ENCODE results near the gene MTR.

MTR gene

GRCh38 chr1:236913371-236914037 lies 118.4 kb downstream of the MTR start:
- DNase-seq = no peak

DNA sequence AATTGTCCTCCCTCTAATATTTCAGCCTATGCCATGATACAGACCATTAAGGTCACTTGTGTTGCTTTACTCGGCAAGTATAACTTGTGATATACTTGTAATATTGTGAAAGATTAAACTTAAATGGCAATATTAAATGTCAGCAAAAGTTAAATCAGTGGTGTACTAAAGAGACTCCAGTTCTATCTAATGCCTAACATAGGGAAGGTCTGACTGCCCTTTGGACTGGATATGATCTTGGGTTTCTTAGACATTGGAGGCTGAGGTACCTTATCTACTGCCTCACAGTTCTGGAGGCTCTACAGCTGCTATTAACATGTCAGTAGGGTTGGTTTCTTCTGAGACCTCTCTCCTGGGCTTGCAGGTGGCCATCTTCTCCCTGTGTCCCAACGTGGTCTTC lies 119.3 kb downstream of the MTR start:
- DNase-seq = no peak

GRCh38 chr1:236916131-236916800 lies 121.2 kb downstream of the MTR start:
- DNase-seq = no peak

- DNase-seq = no peak
Observed at GRCh38 chr1:236917448-236917847, 122.4 kb downstream of the MTR start.

- DNase-seq = no peak
Observed at GRCh38 chr1:236920286-236920894, 125.3 kb downstream of the MTR start.

- DNase-seq = no peak
Observed at GRCh38 chr1:236921610-236922009, 126.5 kb downstream of the MTR start.

GRCh38 chr1:236922190-236922589 lies 127.1 kb downstream of the MTR start:
- DNase-seq = no peak

DNA sequence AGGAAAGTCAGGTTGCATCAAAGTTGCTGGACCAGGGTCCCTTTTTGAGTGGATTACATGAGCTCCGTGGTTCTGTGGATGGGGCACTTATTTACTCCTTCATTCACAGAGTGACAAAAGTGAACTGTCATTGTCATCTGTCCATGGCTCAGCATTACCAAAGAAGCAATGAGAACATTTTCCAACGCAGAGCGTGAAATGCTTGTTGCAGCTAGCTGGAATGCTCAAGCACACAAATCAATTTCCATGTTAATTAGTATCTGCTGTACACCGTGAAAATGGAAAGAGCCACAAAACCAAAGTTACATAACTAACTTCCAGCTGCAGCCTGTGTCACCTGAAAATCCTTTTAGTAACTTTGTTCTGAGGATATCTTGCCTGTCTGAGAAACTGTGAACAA lies 130.3 kb downstream of the MTR start:
- no peak for DNase-seq

DNA sequence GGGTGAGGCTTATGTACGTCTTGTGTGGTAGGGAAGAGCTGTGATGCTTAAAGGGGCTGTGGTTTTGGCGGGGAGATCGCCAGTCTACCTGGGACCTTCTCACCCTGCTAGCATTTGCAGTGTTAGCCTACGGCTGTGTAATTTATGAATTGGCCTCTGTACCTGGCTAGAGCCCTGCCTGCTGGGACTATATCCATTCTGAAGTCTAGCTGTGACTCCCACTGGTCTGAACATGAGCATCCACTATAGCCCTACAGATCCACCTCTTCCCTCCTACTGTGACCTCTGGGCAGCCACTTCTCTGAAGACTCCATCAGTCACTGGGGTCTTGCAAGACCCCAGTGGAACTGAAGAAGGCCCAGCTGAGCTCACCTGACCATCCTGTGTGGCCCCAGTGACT lies 135.4 kb downstream of the MTR start:
- DNase-seq = no peak

- DNase-seq = no peak
Observed at GRCh38 chr1:236938760-236939159, 143.7 kb downstream of the MTR start.

GRCh38 chr1:236942431-236942830 lies 147.3 kb downstream of the MTR start:
- no peak for DNase-seq

DNA sequence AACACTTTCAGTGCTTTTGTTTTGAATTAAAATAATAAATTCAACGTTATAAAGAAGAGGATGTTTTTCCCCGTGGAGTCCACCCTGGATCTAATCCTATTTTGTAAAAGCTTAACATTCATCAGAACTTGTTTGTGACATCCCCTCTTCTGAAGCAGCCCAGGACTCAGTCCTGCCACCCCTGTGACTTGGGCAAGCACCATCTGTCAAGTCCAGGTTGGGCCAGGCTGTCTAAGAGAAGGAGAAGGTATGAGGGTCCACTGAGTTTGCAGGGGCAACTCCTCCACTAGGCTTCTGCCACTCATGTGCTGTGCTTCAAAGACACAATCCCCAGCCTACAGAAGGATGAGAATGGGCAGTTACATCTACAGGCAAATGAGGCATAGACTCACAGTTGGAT lies 149.5 kb downstream of the MTR start:
- DNase-seq = no peak

GRCh38 chr1:236945002-236945401 lies 149.9 kb downstream of the MTR start:
- DNase-seq = no peak

- DNase-seq = no peak
Observed at GRCh38 chr1:236947794-236948193, 152.7 kb downstream of the MTR start.

- no peak for DNase-seq
Observed at GRCh38 chr1:236948381-236948780, 153.3 kb downstream of the MTR start.

- DNase-seq = no peak
Observed at GRCh38 chr1:236948996-236949395, 153.9 kb downstream of the MTR start.

GRCh38 chr1:236950365-236950764 lies 155.3 kb downstream of the MTR start:
- no peak for DNase-seq

GRCh38 chr1:236951672-236952071 lies 156.6 kb downstream of the MTR start:
- DNase-seq = no peak

DNA sequence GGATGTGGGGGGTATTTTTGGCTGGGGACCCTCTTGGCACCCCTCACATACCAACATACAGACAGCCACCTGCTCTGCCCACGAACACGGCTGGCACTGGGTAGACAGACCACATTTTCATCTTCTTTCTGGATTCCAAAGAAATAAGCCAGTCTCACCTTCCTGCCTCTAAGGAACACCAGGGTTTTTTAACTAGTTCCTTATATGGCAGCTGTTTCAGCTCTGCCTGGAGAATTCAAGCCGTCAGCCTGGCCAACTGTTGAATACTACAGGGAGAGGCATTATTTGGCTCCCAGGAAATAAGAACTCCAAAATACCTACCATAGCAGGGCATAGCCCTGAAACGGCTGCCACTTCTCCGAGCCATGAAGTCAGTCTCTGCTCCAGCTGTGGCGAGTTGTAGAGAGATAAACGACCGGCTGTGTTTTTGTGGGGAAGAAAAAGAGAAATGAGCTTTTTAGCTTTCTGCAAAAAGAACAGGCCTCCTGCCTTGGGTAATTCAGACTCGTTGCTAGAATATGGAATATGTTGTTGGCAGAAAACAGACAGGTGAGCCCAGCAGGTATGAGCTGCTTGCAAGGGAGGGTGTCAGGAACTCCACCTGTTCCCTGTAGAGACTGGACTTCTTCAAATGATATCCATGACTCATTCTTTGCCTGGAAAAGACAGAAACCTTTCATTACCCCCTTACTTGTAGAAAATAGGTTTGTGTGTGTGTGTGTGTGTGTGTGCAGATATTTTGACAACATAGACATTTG lies 157.3 kb downstream of the MTR start:
- DNase-seq = no peak

- DNase-seq = no peak
Observed at GRCh38 chr1:236953151-236953700, 158.1 kb downstream of the MTR start.

Measured in NCI-H526 treated with DMSO at 0.1 percent for 48 hours (cell line).